Omental fat pad (tissue), 4 donors: ENCODE measurements around the gene LHPP. TPM values are rescaled to one million over a fixed set of nuclear protein-coding genes. Genes with fewer than 3 reads are reported as not detected.

Experiments used
- ATAC-seq: fragments of 150-250 bp; one replicate; pipeline ENCODE4 v1.9.1; 2016; ENCODE audit warnings: mild to moderate bottlenecking, moderate library complexity; ENCODE audit not compliant: low FRiP score
- DNase-seq: peaks from one replicate; pipeline ENCODE4 v3.0.0-alpha.2; 2019; ENCODE audit warnings: low spot score
- total RNA-seq, 4 donors: library from RNA; depleted of rRNA; stranded (reverse); fragments of >200 nt; gene quantifications; one replicate each; pipeline ENCODE4 v1.1.0, GENCODE V29; 2016
- TF ChIP-seq, protein P1 (sequence below), 3 donors: fragments of 450-650 bp; IDR thresholded peaks; one replicate each; pipeline ENCODE4 v1.5.1; 2016 to 2017; ENCODE audit warnings: antibody characterized with exemption in 3 of 3, mild to moderate bottlenecking in 3 of 3, moderate library complexity in 2 of 3

The LHPP gene
- total RNA-seq, 4 donors from 2014 or later, result 10.1 to 16.2 (median 13.7) TPM

DNA sequence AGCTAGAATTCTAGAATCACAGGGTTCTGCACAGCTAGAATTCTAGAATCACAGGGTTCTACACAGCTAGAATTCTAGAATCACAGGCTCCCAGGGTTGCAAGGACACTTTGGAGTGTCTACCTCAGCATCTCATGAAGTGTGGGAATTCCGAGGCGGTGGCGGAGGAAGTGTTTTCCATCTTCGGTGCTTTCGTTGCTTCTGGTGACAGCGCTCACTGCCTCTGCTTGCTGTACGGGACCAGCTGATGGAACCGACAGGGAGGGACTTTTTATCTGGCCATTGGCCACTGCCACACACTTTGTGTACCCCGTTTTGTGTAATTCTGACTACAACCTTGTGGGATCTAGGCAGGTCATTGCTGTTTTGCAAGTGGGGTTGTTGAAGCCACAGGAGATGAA, 29.5 kb downstream of the LHPP start:
- DNase-seq (no peak), ATAC-seq (no peak)
- TF ChIP-seq, protein P1, sequence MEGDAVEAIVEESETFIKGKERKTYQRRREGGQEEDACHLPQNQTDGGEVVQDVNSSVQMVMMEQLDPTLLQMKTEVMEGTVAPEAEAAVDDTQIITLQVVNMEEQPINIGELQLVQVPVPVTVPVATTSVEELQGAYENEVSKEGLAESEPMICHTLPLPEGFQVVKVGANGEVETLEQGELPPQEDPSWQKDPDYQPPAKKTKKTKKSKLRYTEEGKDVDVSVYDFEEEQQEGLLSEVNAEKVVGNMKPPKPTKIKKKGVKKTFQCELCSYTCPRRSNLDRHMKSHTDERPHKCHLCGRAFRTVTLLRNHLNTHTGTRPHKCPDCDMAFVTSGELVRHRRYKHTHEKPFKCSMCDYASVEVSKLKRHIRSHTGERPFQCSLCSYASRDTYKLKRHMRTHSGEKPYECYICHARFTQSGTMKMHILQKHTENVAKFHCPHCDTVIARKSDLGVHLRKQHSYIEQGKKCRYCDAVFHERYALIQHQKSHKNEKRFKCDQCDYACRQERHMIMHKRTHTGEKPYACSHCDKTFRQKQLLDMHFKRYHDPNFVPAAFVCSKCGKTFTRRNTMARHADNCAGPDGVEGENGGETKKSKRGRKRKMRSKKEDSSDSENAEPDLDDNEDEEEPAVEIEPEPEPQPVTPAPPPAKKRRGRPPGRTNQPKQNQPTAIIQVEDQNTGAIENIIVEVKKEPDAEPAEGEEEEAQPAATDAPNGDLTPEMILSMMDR (IDR thresholded peaks at IDR 0.05), result no peak

DNA sequence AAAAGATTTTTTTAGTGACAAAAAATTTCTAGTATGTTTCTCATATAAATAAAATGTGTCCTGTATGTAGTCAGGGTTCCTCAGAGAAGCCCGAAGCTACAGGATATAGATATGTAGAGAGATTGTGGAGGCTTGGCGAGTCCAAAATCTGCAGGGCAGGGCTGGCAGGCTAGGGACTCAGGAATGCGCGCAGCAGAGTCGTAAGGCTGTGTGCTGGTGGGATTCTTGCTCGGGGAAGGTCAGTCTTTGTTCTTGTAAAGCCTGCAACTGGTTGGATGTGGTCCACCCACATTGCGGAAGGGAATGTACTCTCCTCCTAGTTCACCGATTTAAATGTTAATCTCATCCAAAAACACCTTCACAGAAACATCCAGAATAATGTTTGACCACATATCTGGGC, 30.6 kb downstream of the LHPP start:
- TF ChIP-seq, protein P1 (IDR thresholded peaks at IDR 0.05), result no peak
- DNase-seq (no peak), ATAC-seq (no peak)

DNA sequence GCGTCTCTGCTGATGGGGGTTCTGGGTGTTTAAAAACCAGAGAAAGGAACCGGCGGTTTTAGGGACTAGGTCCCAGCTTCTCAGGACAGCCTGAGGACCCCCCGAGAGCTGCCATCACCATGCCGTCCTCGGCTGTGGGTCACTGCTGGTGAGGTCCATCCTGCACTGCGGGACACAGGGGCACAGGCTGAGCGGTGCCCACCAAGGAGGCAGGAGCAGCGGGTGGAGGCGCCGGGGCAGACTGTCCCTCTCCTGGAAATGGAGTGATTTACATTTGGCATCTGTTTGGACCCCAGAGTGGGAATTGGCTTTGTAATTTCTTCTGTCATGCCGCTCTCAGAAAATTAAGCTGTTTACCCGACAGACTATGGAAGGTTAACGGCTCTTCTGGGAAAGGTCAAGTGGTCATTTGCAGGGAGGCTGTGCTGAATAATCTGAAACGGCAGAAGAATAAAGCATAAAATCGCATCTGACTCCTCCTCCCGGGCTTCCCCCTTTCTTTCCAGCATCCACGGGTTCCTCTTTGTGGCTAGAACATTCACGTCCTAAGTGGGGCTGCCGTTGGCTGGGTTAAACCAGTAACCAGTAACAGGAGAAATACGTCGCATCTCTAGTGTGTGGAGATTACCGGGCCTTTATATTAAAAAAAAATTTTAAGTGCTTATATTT, 31.7 kb downstream of the LHPP start:
- TF ChIP-seq, protein P1 (IDR thresholded peaks at IDR 0.05), result no peak
- DNase-seq (no peak), ATAC-seq (no peak)

DNA sequence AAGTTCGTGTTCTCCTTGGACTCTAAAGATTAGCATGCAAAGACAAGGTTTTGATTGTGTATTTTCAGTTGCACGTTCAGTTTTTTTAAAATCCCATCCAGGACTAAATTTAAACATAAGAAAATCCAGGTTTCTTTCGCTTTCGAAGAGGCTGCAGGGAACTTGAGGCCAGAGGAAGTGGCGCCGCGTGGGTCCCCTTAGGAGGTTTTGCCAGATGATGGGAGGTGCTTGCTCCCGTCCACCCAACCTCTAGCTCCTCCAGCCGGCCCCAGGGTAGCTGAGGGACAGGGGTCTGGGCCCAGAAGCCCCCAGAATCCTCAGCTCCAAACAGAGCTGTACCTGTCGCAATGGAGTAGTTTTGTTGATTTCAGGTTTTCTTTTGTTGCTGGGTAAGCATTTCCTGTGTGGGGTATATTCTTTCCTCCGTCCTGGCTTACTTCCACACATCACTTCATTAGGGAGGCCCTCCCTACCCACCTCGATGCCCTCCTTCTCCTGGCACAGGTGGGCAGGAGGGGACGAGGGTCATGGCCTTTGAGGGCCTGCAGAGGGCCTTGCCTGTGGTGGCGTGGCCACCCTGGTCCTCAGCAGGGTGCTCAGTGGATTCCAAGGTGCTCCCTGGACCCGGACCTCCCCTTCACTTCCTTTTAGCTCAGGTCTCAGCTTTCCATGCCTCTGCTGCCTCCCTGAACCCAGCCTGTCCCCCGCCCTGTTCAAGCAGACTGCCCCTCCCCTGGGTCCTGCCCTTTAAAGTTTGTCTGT, 32.6 kb downstream of the LHPP start:
- ATAC-seq, result no peak

DNA sequence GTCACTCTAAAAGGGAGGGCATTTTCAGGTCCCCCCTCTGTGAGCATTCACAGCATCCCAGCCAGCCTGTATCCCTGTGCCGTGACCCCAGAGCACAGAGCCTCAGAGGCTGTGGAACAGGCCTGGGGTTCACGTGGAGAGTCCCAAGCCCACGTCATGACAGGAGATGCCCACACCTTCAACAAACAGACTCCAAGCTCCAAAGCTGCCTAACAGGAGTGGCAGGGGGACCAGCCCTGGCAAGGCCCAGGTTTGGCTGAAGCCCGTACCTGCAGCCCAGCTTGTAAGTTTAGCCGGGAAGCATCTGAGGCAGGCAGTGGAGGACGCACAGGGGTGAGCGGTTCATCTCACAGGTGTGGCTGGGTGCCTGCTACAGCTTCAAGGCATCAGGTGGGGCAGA, 33.5 kb downstream of the LHPP start:
- TF ChIP-seq, protein P1 (IDR thresholded peaks at IDR 0.05), result no peak
- no peak for DNase-seq
- no peak for ATAC-seq

More for the DNA sequence above, 32.6 kb downstream of the LHPP start:
- TF ChIP-seq, protein P1 (IDR thresholded peaks at IDR 0.05), result no peak
- DNase-seq, result no peak

DNA sequence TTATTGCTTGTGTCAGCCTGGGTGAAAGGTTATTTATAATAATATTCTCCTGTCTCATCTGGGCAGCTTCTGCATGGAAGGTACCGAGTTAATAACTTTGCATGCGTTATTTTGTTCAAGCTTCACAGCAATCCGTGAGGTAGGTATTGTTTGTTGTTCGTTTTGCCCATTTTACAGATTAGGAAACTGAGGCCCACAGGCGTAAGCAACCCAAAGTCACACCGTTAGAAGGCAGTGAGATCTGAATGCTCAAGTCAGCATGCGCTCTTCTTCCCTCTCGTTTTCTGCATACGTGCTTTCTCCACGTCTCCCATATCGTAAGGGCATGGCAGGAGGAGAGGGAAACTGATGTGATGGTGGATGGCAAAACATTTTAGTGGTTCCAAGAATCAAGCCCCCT, 34.1 kb downstream of the LHPP start:
- TF ChIP-seq, protein P1 (IDR thresholded peaks at IDR 0.05), result no peak
- no peak for DNase-seq
- ATAC-seq, result no peak

DNA sequence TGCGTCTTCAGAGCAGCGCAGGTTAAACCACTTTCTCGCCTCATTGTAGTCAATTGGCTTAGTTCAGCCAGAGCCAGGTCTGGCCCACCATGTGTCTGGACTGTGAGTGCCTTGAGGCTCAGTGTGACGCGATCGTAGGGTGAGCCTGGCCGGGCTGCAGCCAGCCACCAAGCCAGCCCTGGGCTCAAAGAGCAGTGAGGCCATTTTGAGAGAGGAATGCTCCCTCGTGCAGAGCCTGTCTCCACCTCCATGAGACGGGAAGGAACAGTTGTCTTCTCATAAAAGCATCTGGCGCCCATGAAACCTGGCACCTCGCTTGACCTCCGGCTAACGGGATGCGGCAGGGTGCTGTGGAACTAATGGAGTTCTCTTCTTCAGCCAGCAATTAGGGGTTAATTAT, 34.5 kb downstream of the LHPP start:
- TF ChIP-seq, protein P1 (IDR thresholded peaks at IDR 0.05), result no peak
- no peak for ATAC-seq
- DNase-seq, result no peak
